HCT116 (cell line): ENCODE results near the gene CDK11A. TPM values are rescaled to one million over a fixed set of nuclear protein-coding genes. Genes with fewer than 3 reads are reported as not detected.
"Not testable (repeated sequence)": the region's sequence is repeated elsewhere in the genome, so short reads cannot be mapped to it uniquely, and the experiment has no call there.

Experiments used
- ATAC-seq: fragments of 200-7000 bp; cut with Tn5 transposase; 2 replicates; pipeline ENCODE4 v1.9.1; 2020; ENCODE audit warnings: mild to moderate bottlenecking, moderate library complexity
- BruUV-seq: library from RNA; stranded (reverse); fragments of 400-500 nt; replicated peaks from 2 replicates; lab custom pipeline; 2021; lab: Mats Ljungman, UMichigan
- CTCF ChIA-PET: fragments of 300-600 bp; sonication (Branson Sonifier 250); formaldehyde crosslinking; loops from one replicate; lab custom pipeline; 2021; ENCODE audit warnings: antibody characterized with exemption; lab: Charles Lee
- POLR2A ChIA-PET: fragments of 300-600, 350-600 bp; sonication (Branson Sonifier 250); formaldehyde crosslinking; loops from one replicate; lab custom pipeline; 2021; ENCODE audit warnings: antibody characterized with exemption; lab: Charles Lee
- RAD21 ChIA-PET, 2 experiments: fragments of 300-600 bp; sonication (Branson Sonifier 250); formaldehyde crosslinking; loops; one replicate each; lab custom pipeline; 2023; ENCODE audit warnings: low total read pairs in 2 of 2; ENCODE audit not compliant: uncharacterized antibody in 2 of 2, unreplicated experiment in 2 of 2, low non-redundant PET in 1 of 2; lab: Charles Lee
- DNase-seq: peaks from one replicate; pipeline ENCODE4 v3.0.0-alpha.2; 2010; ENCODE audit warnings: low read depth, low spot score
- H2AFZ ChIP-seq: fragments of 200-600 bp; shearing (Covaris generic), sonication (generic); 2 replicates; pipeline ENCODE4 v1.6.1; 2017; ENCODE audit warnings: low read depth, mixed run types, mixed read lengths, antibody characterized with exemption, low read length; ENCODE audit not compliant: poor library complexity, severe bottlenecking
- H3K27ac ChIP-seq: 2 replicates; pipeline ENCODE4 v1.5.1; 2012; ENCODE audit warnings: low read depth, low read length
- H3K27me3 ChIP-seq: fragments of 200-600 bp; sonication (generic); 2 replicates; pipeline ENCODE4 v1.6.1; 2016; ENCODE audit warnings: mixed run types, low read length, mixed read lengths; ENCODE audit not compliant: insufficient read depth
- H3K36me3 ChIP-seq, 2 experiments: fragments of 200-500 bp in 1 of 2; fragments of 200-600 bp in 1 of 2; sonication (Bioruptor generic) in 1 of 2; sonication (generic) in 1 of 2; 2 replicates each; pipeline versions ENCODE4 v1.5.1 to v1.6.1; 2014 to 2016; ENCODE audit warnings: low read length in 2 of 2, inconsistent platforms in 1 of 2, mixed read lengths in 1 of 2, mixed run types in 1 of 2; ENCODE audit not compliant: insufficient read depth in 2 of 2, control insufficient read depth in 1 of 2
- H3K4me1 ChIP-seq, 2 experiments: fragments of 200-600 bp in 1 of 2; sonication (generic) in 1 of 2; 2 replicates each; pipeline versions ENCODE4 v1.5.1 to v1.6.1; 2012 to 2017; ENCODE audit warnings: low read length in 2 of 2, inconsistent platforms in 1 of 2, mild to moderate bottlenecking in 1 of 2, mixed read lengths in 1 of 2, mixed run types in 1 of 2, moderate library complexity in 1 of 2; ENCODE audit not compliant: insufficient read depth in 2 of 2, control insufficient read depth in 1 of 2
- H3K4me2 ChIP-seq: fragments of 200-600 bp; sonication (generic); 2 replicates; pipeline ENCODE4 v1.6.1; 2017; ENCODE audit warnings: mixed run types, low read length, mixed read lengths
- H3K4me3 ChIP-seq, 2 experiments: fragments of 200-600 bp in 1 of 2; sonication (generic) in 1 of 2; replicated peaks in 1 of 2; 2 replicates each; pipeline ENCODE4 v1.5.1; 2011 to 2016; ENCODE audit warnings: low read length in 2 of 2, control low read depth in 1 of 2, low read depth in 1 of 2, mild to moderate bottlenecking in 1 of 2, mixed read lengths in 1 of 2, mixed run types in 1 of 2
- H3K79me2 ChIP-seq: fragments of 200-600 bp; sonication (generic); 2 replicates; pipeline ENCODE4 v1.6.1; 2017; ENCODE audit warnings: mild to moderate bottlenecking, mixed run types, low read length, moderate library complexity, mixed read lengths; ENCODE audit not compliant: insufficient read depth
- H3K9ac ChIP-seq: fragments of 200-600 bp; sonication (generic); 2 replicates; pipeline ENCODE4 v1.6.1; 2016; ENCODE audit warnings: low read length, mixed read lengths
- H3K9me2 ChIP-seq: fragments of 200-600 bp; sonication (generic), shearing (Covaris generic); 2 replicates; pipeline ENCODE4 v1.6.1; 2017; ENCODE audit warnings: mixed run types, mild to moderate bottlenecking, moderate library complexity; ENCODE audit not compliant: insufficient read depth
- H3K9me3 ChIP-seq, 2 experiments: fragments of 200-500 bp in 1 of 2; fragments of 200-600 bp in 1 of 2; sonication (Bioruptor generic) in 1 of 2; sonication (generic) in 1 of 2; 2 replicates each; pipeline ENCODE4 v1.6.1; 2014 to 2017; ENCODE audit warnings: low read length in 2 of 2, mixed read lengths in 2 of 2, inconsistent platforms in 1 of 2, low read depth in 1 of 2, mild to moderate bottlenecking in 1 of 2, mixed run types in 1 of 2, moderate library complexity in 1 of 2; ENCODE audit not compliant: control insufficient read depth in 1 of 2, insufficient read depth in 1 of 2
- H4K20me1 ChIP-seq: fragments of 200-600 bp; sonication (generic), shearing (Covaris generic); 2 replicates; pipeline ENCODE4 v1.6.1; 2017; ENCODE audit warnings: mixed run types, mild to moderate bottlenecking, moderate library complexity; ENCODE audit not compliant: insufficient read depth
- intact Hi-C: fragments of 100-400 bp; cut with micrococcal nuclease; formaldehyde crosslinking; loops from 2 replicates; pipeline ENCODE4 v1.10.0; 2022
- total RNA-seq: library from RNA; stranded (reverse); gene quantifications from one replicate; pipeline ENCODE4 v1.2.1, GENCODE V29; 2021; ENCODE audit not compliant: unreplicated experiment

Gene CDK11A
- total RNA-seq, 1 experiment from 2014 or later, result 61.0 TPM

GRCh38 chr1:1715109-1715883, 8.9 kb downstream of the CDK11A start:
- H3K9ac ChIP-seq, DNase-seq, H3K4me2 ChIP-seq, ATAC-seq, H3K4me3 ChIP-seq, H3K9me3 ChIP-seq, H4K20me1 ChIP-seq, intact Hi-C loops, H3K79me2 ChIP-seq, H3K9me2 ChIP-seq, RAD21 ChIA-PET, H3K27ac ChIP-seq, CTCF ChIA-PET, H3K4me1 ChIP-seq, H2AFZ ChIP-seq, BruUV-seq, POLR2A ChIA-PET, H3K27me3 ChIP-seq: not testable (repeated sequence)
- H3K36me3 ChIP-seq, result peaks cover 6 to 13% of the 10 kb centered on the region in 2 experiments

DNA sequence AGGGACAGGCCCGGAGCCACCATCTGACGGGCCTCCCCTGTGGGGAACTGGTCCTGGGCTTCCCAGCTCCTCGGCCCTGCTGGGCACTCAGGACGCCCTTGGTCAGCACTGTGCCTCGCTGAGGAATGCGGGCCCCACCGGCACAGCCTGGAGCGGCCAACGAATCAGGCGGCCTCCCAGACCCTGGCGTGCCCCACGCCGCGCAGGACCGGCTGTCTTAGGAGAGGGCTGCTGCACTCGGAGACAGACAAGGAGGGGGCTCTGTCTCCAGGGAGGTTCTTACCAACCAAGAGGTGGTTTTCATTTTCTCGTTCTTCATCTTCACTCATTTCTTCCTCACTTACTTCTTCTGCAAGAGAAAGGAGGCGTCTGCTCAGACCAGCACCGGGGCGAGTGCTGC, 16.3 kb downstream of the CDK11A start:
- H2AFZ ChIP-seq, H3K9ac ChIP-seq, H3K36me3 ChIP-seq, H4K20me1 ChIP-seq, H3K27me3 ChIP-seq, H3K4me3 ChIP-seq, H3K4me1 ChIP-seq, RAD21 ChIA-PET, DNase-seq, H3K4me2 ChIP-seq, intact Hi-C loops, H3K9me3 ChIP-seq, H3K9me2 ChIP-seq, CTCF ChIA-PET, ATAC-seq, H3K27ac ChIP-seq, H3K79me2 ChIP-seq, BruUV-seq, POLR2A ChIA-PET: not testable (repeated sequence)

DNA sequence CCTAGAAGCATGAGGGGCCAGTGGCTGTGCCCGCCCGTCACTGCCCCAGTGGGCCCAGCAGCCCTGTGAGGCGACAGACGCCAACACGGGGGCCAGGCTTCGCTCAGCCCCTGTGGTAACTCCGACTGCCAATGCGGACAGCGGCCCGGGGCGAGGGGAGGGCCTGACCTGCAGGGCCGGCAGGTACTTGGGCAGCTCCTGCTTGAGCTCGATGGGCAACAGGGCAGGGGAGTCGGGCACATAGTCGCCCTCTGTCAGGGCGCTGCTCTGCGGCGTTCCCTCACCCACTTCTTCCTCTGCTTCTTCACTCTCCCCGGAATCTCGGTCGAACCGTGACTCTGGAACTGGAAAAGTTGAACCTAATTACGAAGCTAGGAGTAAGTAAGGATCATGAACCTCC, 16.9 kb downstream of the CDK11A start:
- H3K9me3 ChIP-seq, H3K27ac ChIP-seq, H3K9ac ChIP-seq, H4K20me1 ChIP-seq, ATAC-seq, CTCF ChIA-PET, H2AFZ ChIP-seq, BruUV-seq, H3K4me1 ChIP-seq, RAD21 ChIA-PET, H3K79me2 ChIP-seq, H3K9me2 ChIP-seq, H3K4me2 ChIP-seq, POLR2A ChIA-PET, H3K4me3 ChIP-seq, H3K27me3 ChIP-seq, intact Hi-C loops, DNase-seq, H3K36me3 ChIP-seq: not testable (repeated sequence)

- BruUV-seq, ATAC-seq, H3K27ac ChIP-seq, intact Hi-C loops, RAD21 ChIA-PET, H3K4me1 ChIP-seq, POLR2A ChIA-PET, H2AFZ ChIP-seq, H3K4me2 ChIP-seq, H3K4me3 ChIP-seq, DNase-seq, H3K9me3 ChIP-seq, CTCF ChIA-PET, H3K36me3 ChIP-seq, H4K20me1 ChIP-seq, H3K27me3 ChIP-seq, H3K79me2 ChIP-seq, H3K9me2 ChIP-seq, H3K9ac ChIP-seq: not testable (repeated sequence)
Observed at GRCh38 chr1:1705623-1706022, 18.5 kb downstream of the CDK11A start.
